Measurements from ENCODE around the gene PRR20B.
"Not testable (repeated sequence)": the region's sequence is repeated elsewhere in the genome, so short reads cannot be mapped to it uniquely, and the experiment has no call there.

PRR20B gene

GRCh38 chr13:57147188-57147587, at the start of gene PRR20B:
PRR20B (plus strand) TSS chr13:57147488; CDS start chr13:57147875, 387 bp downstream.
- DNase-seq (ENCODE audit: low read depth in 2 of 2), result not testable (repeated sequence)

GRCh38 chr13:57114945-57115344, 32.3 kb upstream of the PRR20B start:
- no peak for DNase-seq (ENCODE audit: low read depth in 2 of 2)

- DNase-seq (ENCODE audit: low read depth in 2 of 2), result no peak
These were observed 23.6 kb upstream of the PRR20B start for GRCh38 chr13:57123681-57124080.

- no peak for DNase-seq (ENCODE audit: low read depth in 2 of 2)
These were observed 18.4 kb upstream of the PRR20B start for GRCh38 chr13:57128909-57129308.

- no peak for DNase-seq (ENCODE audit: low read depth in 2 of 2)
These were observed 11.2 kb upstream of the PRR20B start for GRCh38 chr13:57136093-57136492.

GRCh38 chr13:57137585-57137984, 9.7 kb upstream of the PRR20B start:
- no peak for DNase-seq (ENCODE audit: low read depth in 2 of 2)

GRCh38 chr13:57138988-57139387, 8.3 kb upstream of the PRR20B start:
- no peak for DNase-seq (ENCODE audit: low read depth in 2 of 2)

GRCh38 chr13:57139781-57140180, 7.5 kb upstream of the PRR20B start:
- not testable (repeated sequence) for DNase-seq (ENCODE audit: low read depth in 2 of 2)

GRCh38 chr13:57140235-57140968, 6.9 kb upstream of the PRR20B start, which contains the start of gene PRR20A:
PRR20A (plus strand) TSS chr13:57140918; CDS start chr13:57141305, 387 bp downstream.
- DNase-seq (ENCODE audit: low read depth in 2 of 2), result not testable (repeated sequence)

GRCh38 chr13:57148106-57148505, 818 bp downstream of the PRR20B start:
- DNase-seq (ENCODE audit: low read depth in 2 of 2), result not testable (repeated sequence)

GRCh38 chr13:57153761-57154160, 6.5 kb downstream of the PRR20B start, which contains the start of gene PRR20C:
PRR20C (plus strand) TSS chr13:57154061; CDS start chr13:57154448, 387 bp downstream.
- DNase-seq (ENCODE audit: low read depth in 2 of 2), result not testable (repeated sequence)

- DNase-seq (ENCODE audit: low read depth in 2 of 2), result not testable (repeated sequence)
These were observed 13.0 kb downstream of the PRR20B start, which contains the start of gene PRR20D for GRCh38 chr13:57160332-57160731. PRR20D (plus strand) TSS chr13:57160632; CDS start chr13:57161019, 387 bp downstream.

GRCh38 chr13:57166897-57167296, 19.6 kb downstream of the PRR20B start, which contains the start of gene PRR20E:
PRR20E (plus strand) TSS chr13:57167197; CDS start chr13:57167584, 387 bp downstream.
- DNase-seq (ENCODE audit: low read depth in 2 of 2), result not testable (repeated sequence)

- DNase-seq (ENCODE audit: low read depth in 2 of 2), result no peak
These were observed 44.4 kb downstream of the PRR20B start for GRCh38 chr13:57191667-57192066.

Measured in stimulated activated CD8-positive, alpha-beta memory T cell treated with anti-CD3 and anti-CD28 coated beads, Interleukin-2, amount 100 ng/mL, for 48 hours (primary cell).